ENCODE data around the gene PACS1.

PACS1 gene

DNA sequence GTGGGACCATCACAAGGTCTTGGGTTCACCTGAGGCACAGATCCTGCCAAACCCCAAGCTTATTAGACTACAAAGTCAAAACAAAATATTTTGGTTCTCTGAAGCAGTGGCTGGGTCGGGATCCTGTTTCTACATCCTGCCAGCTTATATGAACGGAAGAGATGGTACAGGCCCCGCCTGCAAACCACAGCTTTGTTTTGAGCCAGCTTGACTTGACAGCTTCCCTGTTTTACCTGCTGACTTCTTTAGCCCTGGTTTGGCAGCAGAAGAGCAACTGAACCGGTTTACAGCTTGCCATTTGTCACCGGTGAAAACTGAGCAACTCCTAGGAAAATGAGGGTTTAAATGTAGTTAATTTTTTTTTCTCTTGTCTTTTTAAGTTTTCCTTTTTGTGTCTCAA, 11.4 kb downstream of the PACS1 start:
- TF ChIP-seq, protein P1, sequence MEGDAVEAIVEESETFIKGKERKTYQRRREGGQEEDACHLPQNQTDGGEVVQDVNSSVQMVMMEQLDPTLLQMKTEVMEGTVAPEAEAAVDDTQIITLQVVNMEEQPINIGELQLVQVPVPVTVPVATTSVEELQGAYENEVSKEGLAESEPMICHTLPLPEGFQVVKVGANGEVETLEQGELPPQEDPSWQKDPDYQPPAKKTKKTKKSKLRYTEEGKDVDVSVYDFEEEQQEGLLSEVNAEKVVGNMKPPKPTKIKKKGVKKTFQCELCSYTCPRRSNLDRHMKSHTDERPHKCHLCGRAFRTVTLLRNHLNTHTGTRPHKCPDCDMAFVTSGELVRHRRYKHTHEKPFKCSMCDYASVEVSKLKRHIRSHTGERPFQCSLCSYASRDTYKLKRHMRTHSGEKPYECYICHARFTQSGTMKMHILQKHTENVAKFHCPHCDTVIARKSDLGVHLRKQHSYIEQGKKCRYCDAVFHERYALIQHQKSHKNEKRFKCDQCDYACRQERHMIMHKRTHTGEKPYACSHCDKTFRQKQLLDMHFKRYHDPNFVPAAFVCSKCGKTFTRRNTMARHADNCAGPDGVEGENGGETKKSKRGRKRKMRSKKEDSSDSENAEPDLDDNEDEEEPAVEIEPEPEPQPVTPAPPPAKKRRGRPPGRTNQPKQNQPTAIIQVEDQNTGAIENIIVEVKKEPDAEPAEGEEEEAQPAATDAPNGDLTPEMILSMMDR (IDR thresholded peaks at IDR 0.05; ENCODE audit: insufficient read depth, low read length, missing control alignments) = no peak
- no peak overlapping the region for H3K4me3 ChIP-seq (ENCODE audit: low read depth, low read length)
- DNase-seq (ENCODE audit: low read depth, low spot score) = no peak
- POLR2A ChIA-PET = interaction anchor here (0.6 kb wide), 1 partner anchor 96 kb away, joined by 3 read pairs; no protein-coding TSS in a partner anchor
- CTCF ChIA-PET = interaction anchor here (1.3 to 10.2 kb wide), 3 partner anchors 13 to 38 kb away, joined by 3 to 75 read pairs (median 5); no protein-coding TSS in a partner anchor

DNA sequence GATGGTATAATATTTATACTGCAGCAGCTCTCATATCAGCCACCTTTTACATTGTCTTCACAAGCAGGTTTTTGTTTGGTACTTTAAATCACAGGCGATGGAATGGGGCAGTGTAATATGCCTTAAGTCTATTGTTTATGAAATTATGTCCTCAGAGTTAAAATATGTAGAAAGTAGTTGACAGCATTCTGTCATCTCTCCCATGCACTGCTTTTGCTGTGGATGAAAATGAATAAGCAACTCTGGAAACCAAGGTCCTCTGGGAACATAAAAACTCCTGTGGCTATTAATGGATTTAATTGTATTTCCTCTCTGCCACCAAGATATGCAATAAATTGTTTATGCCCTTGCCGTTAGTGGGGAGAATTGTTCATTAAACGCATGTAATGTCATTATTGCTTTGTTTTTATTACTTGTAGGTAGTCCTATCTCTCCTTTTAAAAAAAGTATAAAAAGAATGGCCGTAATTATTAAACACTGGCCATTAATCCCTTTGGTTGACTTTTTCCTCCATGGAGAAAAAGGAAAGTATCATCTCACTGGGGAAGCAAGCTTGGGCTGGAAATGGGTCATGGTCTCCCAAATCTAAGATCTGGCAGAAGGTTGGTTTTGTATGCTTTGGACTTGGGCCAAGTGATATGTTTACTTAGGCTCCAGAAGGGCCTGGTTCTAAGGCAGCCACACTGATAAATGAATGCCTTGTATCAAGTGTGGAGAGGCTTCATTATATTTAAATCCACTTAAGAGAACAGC, 13.1 kb downstream of the PACS1 start:
- TF ChIP-seq, protein P1 (IDR thresholded peaks at IDR 0.05; ENCODE audit: insufficient read depth, low read length, missing control alignments) = no peak
- DNase-seq (ENCODE audit: low read depth, low spot score) = no peak
- H3K4me3 ChIP-seq (ENCODE audit: low read depth, low read length) = no peak overlapping the region
- CTCF ChIA-PET = interaction anchor here (10.2 kb wide), 1 partner anchor 15 kb away, joined by 75 read pairs; no protein-coding TSS in a partner anchor
- POLR2A ChIA-PET = no interaction called here

- TF ChIP-seq, protein P1 (IDR thresholded peaks at IDR 0.05; ENCODE audit: insufficient read depth, low read length, missing control alignments) = no peak
- ChIA-PET CTCF (interaction anchor here (10.2 kb wide), 1 partner anchor 15 kb away, joined by 75 read pairs; no protein-coding TSS in a partner anchor), POLR2A (no interaction called here)
- H3K4me3 ChIP-seq (ENCODE audit: low read depth, low read length) = no peak overlapping the region
- no peak for DNase-seq (ENCODE audit: low read depth, low spot score)
Observed at GRCh38 chr11:66083767-66084166, 13.7 kb downstream of the PACS1 start.

- DNase-seq (ENCODE audit: low read depth, low spot score) = no peak
- ChIA-PET POLR2A (no interaction called here), CTCF (interaction anchor here (10.2 kb wide), 1 partner anchor 17 kb away, joined by 75 read pairs; no protein-coding TSS in a partner anchor)
- H3K4me3 ChIP-seq (ENCODE audit: low read depth, low read length) = no peak overlapping the region
- TF ChIP-seq, protein P1 (IDR thresholded peaks at IDR 0.05; ENCODE audit: insufficient read depth, low read length, missing control alignments) = no peak
Observed at GRCh38 chr11:66084821-66085475, 14.9 kb downstream of the PACS1 start.

- DNase-seq (ENCODE audit: low read depth, low spot score) = no peak
- TF ChIP-seq, protein P1 (IDR thresholded peaks at IDR 0.05; ENCODE audit: insufficient read depth, low read length, missing control alignments) = no peak
- POLR2A ChIA-PET = no interaction called here
- CTCF ChIA-PET = interaction anchor here (0.6 to 0.7 kb wide), 2 partner anchors 19 to 65 kb away, joined by 3 read pairs; no protein-coding TSS in a partner anchor
- no peak overlapping the region for H3K4me3 ChIP-seq (ENCODE audit: low read depth, low read length)
Observed at GRCh38 chr11:66087148-66087908, 17.3 kb downstream of the PACS1 start.
